ENCODE data around the gene PRDM15.

DNA sequence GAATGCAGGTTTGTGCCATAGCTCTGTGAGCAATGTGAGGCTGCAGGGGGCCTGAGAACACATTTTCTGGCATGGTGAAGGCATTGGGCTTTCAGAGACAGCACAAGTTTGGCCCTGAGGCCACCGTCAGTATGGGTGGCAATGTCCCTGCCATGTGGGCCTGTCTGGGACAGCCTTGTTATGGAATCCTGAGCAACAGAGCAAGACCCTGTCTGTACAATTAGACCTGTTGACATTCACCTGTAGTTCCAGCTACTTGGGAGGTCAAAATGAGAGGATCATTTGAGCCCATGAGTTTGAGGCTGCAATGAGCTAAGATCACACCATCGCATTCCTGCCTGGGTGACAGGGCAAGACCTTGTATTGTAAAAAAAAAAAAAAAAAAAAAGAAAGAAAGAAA, 35.6 kb downstream of the PRDM15 start:
- TF ChIP-seq, protein P1, sequence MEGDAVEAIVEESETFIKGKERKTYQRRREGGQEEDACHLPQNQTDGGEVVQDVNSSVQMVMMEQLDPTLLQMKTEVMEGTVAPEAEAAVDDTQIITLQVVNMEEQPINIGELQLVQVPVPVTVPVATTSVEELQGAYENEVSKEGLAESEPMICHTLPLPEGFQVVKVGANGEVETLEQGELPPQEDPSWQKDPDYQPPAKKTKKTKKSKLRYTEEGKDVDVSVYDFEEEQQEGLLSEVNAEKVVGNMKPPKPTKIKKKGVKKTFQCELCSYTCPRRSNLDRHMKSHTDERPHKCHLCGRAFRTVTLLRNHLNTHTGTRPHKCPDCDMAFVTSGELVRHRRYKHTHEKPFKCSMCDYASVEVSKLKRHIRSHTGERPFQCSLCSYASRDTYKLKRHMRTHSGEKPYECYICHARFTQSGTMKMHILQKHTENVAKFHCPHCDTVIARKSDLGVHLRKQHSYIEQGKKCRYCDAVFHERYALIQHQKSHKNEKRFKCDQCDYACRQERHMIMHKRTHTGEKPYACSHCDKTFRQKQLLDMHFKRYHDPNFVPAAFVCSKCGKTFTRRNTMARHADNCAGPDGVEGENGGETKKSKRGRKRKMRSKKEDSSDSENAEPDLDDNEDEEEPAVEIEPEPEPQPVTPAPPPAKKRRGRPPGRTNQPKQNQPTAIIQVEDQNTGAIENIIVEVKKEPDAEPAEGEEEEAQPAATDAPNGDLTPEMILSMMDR (IDR thresholded peaks at IDR 0.05) = no peak
- TF ChIP-seq, protein P2, sequence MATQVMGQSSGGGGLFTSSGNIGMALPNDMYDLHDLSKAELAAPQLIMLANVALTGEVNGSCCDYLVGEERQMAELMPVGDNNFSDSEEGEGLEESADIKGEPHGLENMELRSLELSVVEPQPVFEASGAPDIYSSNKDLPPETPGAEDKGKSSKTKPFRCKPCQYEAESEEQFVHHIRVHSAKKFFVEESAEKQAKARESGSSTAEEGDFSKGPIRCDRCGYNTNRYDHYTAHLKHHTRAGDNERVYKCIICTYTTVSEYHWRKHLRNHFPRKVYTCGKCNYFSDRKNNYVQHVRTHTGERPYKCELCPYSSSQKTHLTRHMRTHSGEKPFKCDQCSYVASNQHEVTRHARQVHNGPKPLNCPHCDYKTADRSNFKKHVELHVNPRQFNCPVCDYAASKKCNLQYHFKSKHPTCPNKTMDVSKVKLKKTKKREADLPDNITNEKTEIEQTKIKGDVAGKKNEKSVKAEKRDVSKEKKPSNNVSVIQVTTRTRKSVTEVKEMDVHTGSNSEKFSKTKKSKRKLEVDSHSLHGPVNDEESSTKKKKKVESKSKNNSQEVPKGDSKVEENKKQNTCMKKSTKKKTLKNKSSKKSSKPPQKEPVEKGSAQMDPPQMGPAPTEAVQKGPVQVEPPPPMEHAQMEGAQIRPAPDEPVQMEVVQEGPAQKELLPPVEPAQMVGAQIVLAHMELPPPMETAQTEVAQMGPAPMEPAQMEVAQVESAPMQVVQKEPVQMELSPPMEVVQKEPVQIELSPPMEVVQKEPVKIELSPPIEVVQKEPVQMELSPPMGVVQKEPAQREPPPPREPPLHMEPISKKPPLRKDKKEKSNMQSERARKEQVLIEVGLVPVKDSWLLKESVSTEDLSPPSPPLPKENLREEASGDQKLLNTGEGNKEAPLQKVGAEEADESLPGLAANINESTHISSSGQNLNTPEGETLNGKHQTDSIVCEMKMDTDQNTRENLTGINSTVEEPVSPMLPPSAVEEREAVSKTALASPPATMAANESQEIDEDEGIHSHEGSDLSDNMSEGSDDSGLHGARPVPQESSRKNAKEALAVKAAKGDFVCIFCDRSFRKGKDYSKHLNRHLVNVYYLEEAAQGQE (IDR thresholded peaks at IDR 0.05; ENCODE audit: insufficient read depth in 1 of 2, low read depth in 2 of 2, low read length in 1 of 2) = no peak
- no peak for TF ChIP-seq SIN3A (IDR thresholded peaks at IDR 0.05; ENCODE audit: borderline replicate concordance, insufficient read depth, low read depth, low read length)
- no peak for TF ChIP-seq POLR2AphosphoS5 (IDR thresholded peaks at IDR 0.05; ENCODE audit: low read depth, low read length)
- no peak for TF ChIP-seq TCF7L2 (IDR thresholded peaks at IDR 0.05; ENCODE audit: low read depth, low read length)
